ENCODE data around the gene BLVRB. TPM values are rescaled to one million over a fixed set of nuclear protein-coding genes. Genes with fewer than 3 reads are reported as not detected.

The BLVRB gene
- total and polyA plus RNA-seq, 9 of the 15 experiments (the other 6 are each of a cell fraction or from before 2014, with no cell fraction given): 81.1 to 749 (median 331) TPM

DNA sequence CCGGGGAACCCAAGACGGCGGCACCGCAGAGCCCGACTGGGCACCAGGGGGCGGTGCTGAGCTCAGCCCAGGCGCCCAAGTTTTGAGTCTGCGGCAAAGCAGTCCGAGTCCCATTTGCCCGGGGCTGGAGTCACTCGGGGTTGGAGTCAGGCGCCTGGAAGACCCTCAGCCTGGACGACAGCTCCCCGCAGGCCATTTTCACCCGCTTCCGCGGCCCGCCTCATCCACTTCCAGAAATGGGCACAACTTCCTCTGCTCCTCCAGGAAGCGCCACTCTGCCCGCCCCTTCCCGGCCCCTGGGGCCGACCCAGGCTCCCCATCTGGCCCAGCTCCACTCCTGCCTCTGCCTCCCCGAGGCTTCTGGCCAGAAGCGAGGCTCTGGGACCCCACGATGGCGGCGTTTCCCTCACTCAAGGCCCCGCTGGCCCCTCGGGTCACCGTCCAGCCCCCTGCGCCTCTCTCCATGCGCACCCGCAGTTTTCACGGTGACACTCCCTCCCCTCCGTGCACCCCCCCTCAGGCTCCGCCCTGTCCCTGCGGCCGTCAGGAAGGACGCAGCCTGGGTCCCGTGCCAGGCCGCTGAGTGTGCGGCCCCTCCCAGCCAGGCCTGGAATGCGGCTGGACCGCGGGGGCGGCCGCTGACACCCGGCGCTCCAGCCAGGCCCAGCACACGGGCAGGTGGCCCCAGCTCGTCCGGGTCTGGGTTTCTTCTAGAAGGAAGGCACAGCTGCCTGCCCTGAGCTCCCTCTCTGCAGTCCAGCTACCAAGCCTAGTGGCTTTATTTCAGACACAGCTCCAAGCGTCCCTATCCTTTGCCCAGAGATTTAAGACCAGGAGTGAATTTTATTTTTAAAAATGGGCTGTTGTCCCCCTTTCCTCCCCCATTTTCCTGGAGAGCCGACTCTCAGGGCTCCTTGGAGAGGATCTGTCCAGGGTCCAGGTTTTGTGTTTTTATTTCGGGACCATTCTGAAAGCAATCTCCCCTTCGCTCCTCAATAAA, 44.5 kb downstream of the BLVRB start (continued):
- TF ChIP-seq SMARCB1 (IDR thresholded peaks at IDR 0.05; ENCODE audit: insufficient read length, low read depth) (no peak), NR2C2 (CRISPR knock-in tag; IDR thresholded peaks at IDR 0.05) (no peak), NR2C2 (tag; IDR thresholded peaks at IDR 0.05) (peak; percentile 23; the same call in 1 of the 2 replicates), ZNF253 (CRISPR knock-in tag; conservative IDR thresholded peaks at IDR 0.05) (no peak), TAF15 (IDR thresholded peaks at IDR 0.05; ENCODE audit: low read depth, low read length) (no peak), POLR2A (conservative IDR thresholded peaks at IDR 0.05) (peak; percentile 83), DLX4 (CRISPR knock-in tag; IDR thresholded peaks at IDR 0.05) (no peak), ZNF398 (CRISPR knock-in tag; IDR thresholded peaks at IDR 0.05) (no peak), SMC3 (conservative IDR thresholded peaks at IDR 0.05; ENCODE audit: insufficient read depth, low read depth, low read length) (peak; percentile 78), KDM5B (IDR thresholded peaks at IDR 0.05; ENCODE audit: insufficient replicate concordance, low read depth, low read length) (peak; percentile 56), THRAP3 (IDR thresholded peaks at IDR 0.05; ENCODE audit: borderline replicate concordance) (no peak), CAMTA2 (CRISPR knock-in tag; conservative IDR thresholded peaks at IDR 0.05) (0 out of 2 replicates have a peak, but pooled peaks have one; percentile 23), RBM14 (IDR thresholded peaks at IDR 0.05; ENCODE audit: borderline replicate concordance, insufficient read depth, low read depth, low read length) (no peak), RBM22 (IDR thresholded peaks at IDR 0.05; ENCODE audit: low read depth, low read length, poor library complexity, severe bottlenecking) (peak; percentile 76), ZNF133 (CRISPR knock-in tag; IDR thresholded peaks at IDR 0.05) (no peak), ZNF444 (CRISPR knock-in tag; IDR thresholded peaks at IDR 0.05) (no peak), KLF10 (CRISPR knock-in tag; IDR thresholded peaks at IDR 0.05) (no peak), ZNF274 (IDR thresholded peaks at IDR 0.05; ENCODE audit: borderline replicate concordance, low read depth, low read length) (no peak; the same call in 1 of the 2 replicates), STAT5A (IDR thresholded peaks at IDR 0.05; ENCODE audit: borderline replicate concordance, low read length) (no peak), CBX3 (IDR thresholded peaks at IDR 0.05; ENCODE audit: borderline replicate concordance in 1 of 2, low read length in 2 of 2) (no peak; a peak in 1 of 3 replicates), DMBX1 (CRISPR knock-in tag; IDR thresholded peaks at IDR 0.05; ENCODE audit: borderline replicate concordance) (0 out of 2 replicates have a peak, but pooled peaks have one; percentile 36), FOXJ3 (CRISPR knock-in tag; IDR thresholded peaks at IDR 0.05) (no peak)
- TF ChIP-seq, protein P1, sequence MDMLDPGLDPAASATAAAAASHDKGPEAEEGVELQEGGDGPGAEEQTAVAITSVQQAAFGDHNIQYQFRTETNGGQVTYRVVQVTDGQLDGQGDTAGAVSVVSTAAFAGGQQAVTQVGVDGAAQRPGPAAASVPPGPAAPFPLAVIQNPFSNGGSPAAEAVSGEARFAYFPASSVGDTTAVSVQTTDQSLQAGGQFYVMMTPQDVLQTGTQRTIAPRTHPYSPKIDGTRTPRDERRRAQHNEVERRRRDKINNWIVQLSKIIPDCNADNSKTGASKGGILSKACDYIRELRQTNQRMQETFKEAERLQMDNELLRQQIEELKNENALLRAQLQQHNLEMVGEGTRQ (CRISPR knock-in tag; IDR thresholded peaks at IDR 0.05): no peak
- TF ChIP-seq, protein P2, sequence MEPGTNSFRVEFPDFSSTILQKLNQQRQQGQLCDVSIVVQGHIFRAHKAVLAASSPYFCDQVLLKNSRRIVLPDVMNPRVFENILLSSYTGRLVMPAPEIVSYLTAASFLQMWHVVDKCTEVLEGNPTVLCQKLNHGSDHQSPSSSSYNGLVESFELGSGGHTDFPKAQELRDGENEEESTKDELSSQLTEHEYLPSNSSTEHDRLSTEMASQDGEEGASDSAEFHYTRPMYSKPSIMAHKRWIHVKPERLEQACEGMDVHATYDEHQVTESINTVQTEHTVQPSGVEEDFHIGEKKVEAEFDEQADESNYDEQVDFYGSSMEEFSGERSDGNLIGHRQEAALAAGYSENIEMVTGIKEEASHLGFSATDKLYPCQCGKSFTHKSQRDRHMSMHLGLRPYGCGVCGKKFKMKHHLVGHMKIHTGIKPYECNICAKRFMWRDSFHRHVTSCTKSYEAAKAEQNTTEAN (CRISPR knock-in tag; IDR thresholded peaks at IDR 0.05): peak; percentile 56; the same call in 1 of the 2 replicates

Measured in K562 (cell line).